GM13977 (cell line): ENCODE data around the gene FAM131B.

ENCODE experiments used
- DNase-seq: peaks from one replicate; pipeline ENCODE4 v3.0.0; 2012; ENCODE audit warnings: low spot score
- CTCF ChIP-seq: IDR thresholded peaks from 2 replicates; pipeline ENCODE4 v1.5.1; 2012; ENCODE audit warnings: mild to moderate bottlenecking, control low read depth; ENCODE audit not compliant: insufficient read depth; ENCODE audit errors: extremely low read depth, missing control alignments
- in situ Hi-C: fragments of 300-500 bp; cut with MboI; formaldehyde crosslinking; loops from one replicate; pipeline ENCODE4 v1.12.0; 2022; ENCODE audit warnings: low sequenced_read_pairs, low pct_unique_long_range_greater_than_20kb, mixed read lengths, inconsistent platforms; ENCODE audit not compliant: unreplicated experiment

FAM131B gene

GRCh38 chr7:143354376-143354775 is 8.1 kb downstream of the FAM131B start:
- no peak for TF ChIP-seq CTCF

DNA sequence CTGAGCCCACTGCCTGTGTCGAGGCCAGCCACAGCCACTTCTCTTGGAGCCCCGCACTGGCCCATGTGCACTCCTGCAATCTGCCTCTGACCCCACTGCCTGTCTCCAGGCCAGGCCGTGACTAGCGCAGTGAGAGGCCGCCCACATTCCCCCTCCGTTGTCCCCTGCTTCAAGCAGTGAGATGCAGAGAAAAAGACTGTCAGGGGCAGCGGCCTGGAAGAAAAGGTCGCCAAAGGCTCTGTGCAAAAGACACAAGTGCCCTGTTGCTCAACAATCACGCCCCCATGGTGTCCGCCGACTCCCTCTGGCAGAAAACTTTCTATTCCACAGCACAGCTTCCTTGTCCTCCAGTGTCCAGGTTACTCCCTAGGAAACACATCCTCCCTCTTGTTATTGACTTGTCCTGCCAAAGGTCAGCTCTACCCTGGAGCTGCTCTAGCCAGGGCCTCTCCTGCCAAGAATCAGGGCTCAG is 9.9 kb downstream of the FAM131B start:
- no peak for TF ChIP-seq CTCF
- in situ Hi-C loops = no loop called here
- no peak for DNase-seq

More at GRCh38 chr7:143354376-143354775, 8.1 kb downstream of the FAM131B start:
- in situ Hi-C loops = no loop called here
- no peak for DNase-seq

- DNase-seq = no peak
- TF ChIP-seq CTCF = no peak
- in situ Hi-C loops = no loop called here
Observed at GRCh38 chr7:143351574-143351973, 10.9 kb downstream of the FAM131B start.

GRCh38 chr7:143351060-143351459 is 11.5 kb downstream of the FAM131B start:
- in situ Hi-C loops = no loop called here
- no peak for DNase-seq
- TF ChIP-seq CTCF = no peak

DNA sequence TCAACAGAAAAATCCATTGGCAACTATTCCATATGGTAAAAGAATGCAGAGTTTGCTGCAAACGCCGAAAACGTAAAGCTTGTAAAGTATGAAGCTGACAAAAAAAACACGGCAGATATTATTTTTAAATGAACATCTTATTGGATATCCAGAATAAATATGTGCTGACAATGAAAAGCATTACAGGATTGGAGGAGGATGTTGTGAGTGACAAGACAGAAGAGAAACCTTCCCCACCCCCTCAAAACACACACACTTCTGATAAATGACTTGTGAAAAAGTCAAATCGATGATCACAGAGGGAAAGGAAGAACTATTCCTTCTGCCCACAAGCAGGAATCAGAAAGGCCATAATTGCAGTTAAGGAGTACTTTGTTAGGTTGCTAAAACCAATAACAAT is 14.6 kb downstream of the FAM131B start:
- in situ Hi-C loops = no loop called here
- DNase-seq = no peak
- TF ChIP-seq CTCF = no peak

DNA sequence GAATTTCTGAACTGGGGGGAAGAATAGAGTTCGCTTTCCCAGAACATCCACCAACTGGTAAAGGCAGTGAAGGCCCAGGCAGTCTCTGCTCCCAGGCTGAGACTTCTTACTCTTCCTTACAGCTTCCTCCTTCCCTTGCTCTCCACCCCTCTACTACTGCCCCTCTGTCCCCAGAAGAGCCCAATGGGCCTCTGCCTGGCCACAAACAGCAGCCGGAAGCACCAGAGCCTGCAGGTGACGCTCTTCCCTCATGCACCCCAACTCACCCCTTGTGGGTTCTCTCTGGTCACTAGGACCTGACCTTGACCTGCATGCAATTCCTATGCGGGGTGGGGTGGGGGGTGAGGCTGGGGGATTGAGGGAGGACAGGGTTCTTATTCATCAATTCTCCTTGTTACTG is 16.5 kb downstream of the FAM131B start:
- in situ Hi-C loops = no loop called here

More for the DNA sequence above, 16.5 kb downstream of the FAM131B start:
- no peak for DNase-seq
- no peak for TF ChIP-seq CTCF
